ENCODE measurements around the gene RNF213.

The RNF213 gene

DNA sequence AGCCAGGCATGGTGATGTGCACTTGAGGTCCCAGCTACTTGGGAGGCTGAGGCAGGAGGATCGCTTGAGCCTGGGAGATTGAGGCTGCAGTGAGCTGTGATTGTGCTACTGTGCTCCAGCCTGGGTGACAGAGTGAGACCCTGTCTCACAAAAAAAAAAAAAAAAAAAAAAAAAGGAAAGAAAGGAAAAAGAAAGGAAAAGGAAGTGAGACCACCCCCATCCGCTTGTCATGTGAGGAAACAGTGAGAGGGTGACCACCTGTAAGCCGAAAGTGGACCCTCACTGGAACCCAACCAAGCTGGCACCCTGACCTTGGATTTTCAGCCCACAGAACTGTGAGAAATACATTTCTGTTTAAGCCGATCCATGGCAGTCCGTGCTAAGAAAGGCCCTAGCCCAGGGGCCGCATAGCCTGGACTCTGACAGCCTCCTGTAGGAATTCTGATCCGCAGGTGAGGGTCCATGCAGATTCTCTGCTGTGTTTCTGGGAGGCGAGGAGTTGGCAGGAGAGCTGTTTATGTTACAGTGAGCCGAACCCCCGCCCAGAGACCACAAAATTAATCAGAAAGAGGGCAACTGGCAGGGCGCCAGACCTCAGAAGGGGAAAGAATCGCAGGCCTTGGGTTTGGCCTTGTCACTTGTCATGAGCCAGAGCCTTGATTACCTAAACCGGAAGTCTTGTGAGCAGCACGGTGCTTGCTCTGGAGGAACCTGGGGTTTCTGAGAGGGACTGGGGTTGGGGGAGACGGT lies 41.5 kb upstream of the RNF213 start:
- peak; percentile 68; the same call in 1 of the 2 replicates for TF ChIP-seq SIN3A (IDR thresholded peaks at IDR 0.05; ENCODE audit: borderline replicate concordance, insufficient read depth, low read length)
- no peak for TF ChIP-seq POLR2AphosphoS5 (IDR thresholded peaks at IDR 0.05; ENCODE audit: low read depth, low read length)

DNA sequence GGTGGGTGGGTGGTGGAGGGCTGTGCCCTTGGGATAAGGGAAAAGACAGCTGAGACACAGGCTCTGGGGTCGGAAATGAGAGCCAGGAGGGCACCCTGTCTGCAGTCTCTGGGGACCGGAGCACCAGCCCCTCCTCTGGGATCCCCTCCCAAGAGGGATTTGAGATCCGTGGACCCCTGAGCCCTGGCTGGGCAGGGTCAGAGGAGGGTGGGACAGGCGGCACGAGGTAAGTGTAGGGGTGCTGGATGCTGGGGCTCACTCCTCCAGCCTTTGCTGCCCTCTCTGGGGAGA lies 40.9 kb upstream of the RNF213 start:
- TF ChIP-seq REST (IDR thresholded peaks at IDR 0.05; ENCODE audit: insufficient read depth in 1 of 2, low read depth in 2 of 2, low read length in 2 of 2) = no peak
- no peak for TF ChIP-seq POLR2AphosphoS5 (IDR thresholded peaks at IDR 0.05; ENCODE audit: low read depth, low read length)
- TF ChIP-seq SIN3A (IDR thresholded peaks at IDR 0.05; ENCODE audit: borderline replicate concordance, insufficient read depth, low read length) = no peak
- no peak for TF ChIP-seq TAF1 (IDR thresholded peaks at IDR 0.05; ENCODE audit: borderline replicate concordance, insufficient read depth, low read length)
- TF ChIP-seq FOXP2 (optimal IDR thresholded peaks at IDR 0.05; ENCODE audit: borderline replicate concordance, extremely low read depth, extremely low read length, insufficient read depth) = no peak

DNA sequence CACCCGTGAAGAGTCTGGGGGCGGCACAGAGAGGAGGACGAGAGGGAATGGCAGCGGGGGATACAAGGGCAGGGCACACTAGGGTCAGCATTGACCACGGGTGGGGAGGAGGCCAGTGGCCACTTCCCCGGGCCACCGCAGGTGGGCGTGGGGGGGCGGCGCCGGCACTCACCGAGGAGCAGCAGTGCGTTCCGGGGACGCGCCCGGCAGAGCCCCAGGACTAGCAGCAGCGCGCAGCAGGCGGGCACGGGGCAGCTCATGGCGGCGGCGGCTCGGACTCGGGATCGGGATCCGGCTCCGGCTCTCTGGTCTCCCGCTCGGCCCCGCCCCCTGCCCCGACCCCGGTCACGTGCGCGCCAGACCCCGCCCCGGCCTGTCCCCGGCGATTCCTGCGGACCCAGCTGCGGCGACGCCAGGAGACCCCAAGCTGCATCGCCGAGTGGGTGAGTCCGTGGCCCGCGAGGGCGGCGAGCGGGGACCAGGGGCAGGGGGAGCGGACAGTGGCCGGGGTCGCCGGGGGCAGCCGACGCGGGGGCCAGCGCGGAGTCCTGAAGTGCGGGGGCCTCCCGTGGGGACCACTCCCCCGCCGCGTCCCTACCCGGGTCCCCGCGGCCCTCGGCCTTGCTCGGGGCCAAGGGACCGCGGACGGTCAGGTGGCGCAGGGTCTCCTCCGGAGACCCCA lies 40.5 kb upstream of the RNF213 start, which contains the start of the genes SGSH and SLC26A11:
SGSH (minus strand) TSS at position 280 of the 682 bp plus-strand sequence; CDS start at position 260, 20 bp downstream.
SLC26A11 (plus strand) TSS at position 374 of the 682 bp plus-strand sequence. CDS start 1,134 bp downstream, outside the sequence.
- TF ChIP-seq POLR2AphosphoS5 (IDR thresholded peaks at IDR 0.05; ENCODE audit: low read depth, low read length) = peak; percentile 67
- TF ChIP-seq REST (IDR thresholded peaks at IDR 0.05; ENCODE audit: insufficient read depth in 1 of 2, low read depth in 2 of 2, low read length in 2 of 2) = no peak
- TF ChIP-seq FOXP2 (optimal IDR thresholded peaks at IDR 0.05; ENCODE audit: borderline replicate concordance, extremely low read depth, extremely low read length, insufficient read depth) = peak; percentile 44

DNA sequence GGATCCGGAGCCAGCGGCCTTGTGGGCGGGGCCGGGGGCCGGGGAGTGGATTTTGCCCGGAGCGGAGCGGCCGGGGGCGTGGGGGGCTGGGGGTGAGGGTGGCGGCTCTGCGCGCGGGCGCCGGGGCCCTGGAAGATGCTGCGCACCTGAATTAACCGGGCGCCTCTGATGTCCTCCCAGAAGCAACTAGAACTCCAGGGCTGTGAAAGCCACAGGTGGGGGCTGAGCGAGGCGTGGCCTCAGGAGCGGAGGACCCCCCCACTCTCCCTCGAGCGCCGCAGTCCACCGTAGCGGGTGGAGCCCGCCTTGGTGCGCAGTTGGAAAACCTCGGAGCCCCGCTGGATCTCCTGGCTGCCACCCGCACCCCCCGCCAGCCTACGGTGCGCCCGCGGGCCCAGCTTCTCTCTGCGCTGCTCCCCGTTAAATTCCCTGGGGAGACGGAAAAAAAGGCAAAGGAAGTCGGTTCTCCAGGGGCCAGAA lies 39.9 kb upstream of the RNF213 start:
- TF ChIP-seq FOXP2 (optimal IDR thresholded peaks at IDR 0.05; ENCODE audit: borderline replicate concordance, extremely low read depth, extremely low read length, insufficient read depth) (no peak), POLR2AphosphoS5 (IDR thresholded peaks at IDR 0.05; ENCODE audit: low read depth, low read length) (no peak)

DNA sequence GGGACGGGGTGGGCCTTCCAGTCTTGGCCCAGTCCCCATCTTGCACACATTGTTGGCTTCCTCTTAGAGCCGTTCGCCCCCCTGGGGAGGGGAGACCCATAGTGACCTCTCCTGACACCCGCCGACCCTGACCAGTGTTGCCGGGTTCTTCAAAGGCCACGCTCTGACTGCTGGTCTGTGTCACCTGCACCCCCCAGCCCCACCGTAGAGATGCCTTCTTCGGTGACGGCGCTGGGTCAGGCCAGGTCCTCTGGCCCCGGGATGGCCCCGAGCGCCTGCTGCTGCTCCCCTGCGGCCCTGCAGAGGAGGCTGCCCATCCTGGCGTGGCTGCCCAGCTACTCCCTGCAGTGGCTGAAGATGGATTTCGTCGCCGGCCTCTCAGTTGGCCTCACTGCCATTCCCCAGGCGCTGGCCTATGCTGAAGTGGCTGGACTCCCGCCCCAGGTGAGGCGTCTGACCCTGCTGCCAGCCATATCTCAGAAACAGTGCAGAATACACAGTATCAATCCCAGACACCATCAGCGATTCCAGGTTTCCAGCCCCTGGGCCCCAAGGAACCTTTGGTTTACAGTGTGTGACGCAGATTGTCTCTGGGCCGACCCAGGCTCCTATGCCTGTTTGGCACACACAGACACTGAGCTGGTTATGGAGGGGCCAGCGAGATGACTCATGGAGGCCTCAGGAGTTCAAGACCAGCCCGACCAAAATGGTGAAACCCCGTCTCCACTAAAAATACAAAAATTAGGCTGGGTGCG lies 39.1 kb upstream of the RNF213 start:
- TF ChIP-seq REST (IDR thresholded peaks at IDR 0.05; ENCODE audit: insufficient read depth in 1 of 2, low read depth in 2 of 2, low read length in 2 of 2) = no peak
- no peak for TF ChIP-seq SIN3A (IDR thresholded peaks at IDR 0.05; ENCODE audit: borderline replicate concordance, insufficient read depth, low read length)
- no peak for TF ChIP-seq POLR2AphosphoS5 (IDR thresholded peaks at IDR 0.05; ENCODE audit: low read depth, low read length)
- no peak for TF ChIP-seq TAF1 (IDR thresholded peaks at IDR 0.05; ENCODE audit: borderline replicate concordance, insufficient read depth, low read length)
- no peak for TF ChIP-seq FOXP2 (optimal IDR thresholded peaks at IDR 0.05; ENCODE audit: borderline replicate concordance, extremely low read depth, extremely low read length, insufficient read depth)

Data from PFSK-1 (cell line).